DMS153 treated with DMSO at 0.1 percent for 48 hours (cell line): ENCODE measurements around the gene PAMR1.
"Not testable (repeated sequence)": the region's sequence is repeated elsewhere in the genome, so short reads cannot be mapped to it uniquely, and the experiment has no call there.

Experiments
- DNase-seq: peaks from one replicate; lab custom pipeline; 2025; ENCODE audit not compliant: unreplicated experiment; lab: John Stamatoyannopoulos, UW

Gene PAMR1

GRCh38 chr11:35525501-35526175 is at the start of gene PAMR1:
TSS of gene PAMR1 (minus strand) at chr11:35525616. CDS start at chr11:35525585, 31 bp downstream.
- peak; percentile 16 for DNase-seq

GRCh38 chr11:35571696-35572095 is 46.3 kb upstream of the PAMR1 start:
- DNase-seq: no peak

GRCh38 chr11:35567737-35568465 is 42.5 kb upstream of the PAMR1 start:
- DNase-seq: peak; percentile 18

- DNase-seq: no peak
Observed at GRCh38 chr11:35566885-35567284, 41.5 kb upstream of the PAMR1 start.

- DNase-seq: no peak
Observed at GRCh38 chr11:35566181-35566580, 40.8 kb upstream of the PAMR1 start.

- DNase-seq: no peak
Observed at GRCh38 chr11:35564245-35564595, 38.8 kb upstream of the PAMR1 start.

GRCh38 chr11:35563484-35564244 is 38.2 kb upstream of the PAMR1 start:
- DNase-seq: no peak

- no peak for DNase-seq
Observed at GRCh38 chr11:35559949-35560348, 34.5 kb upstream of the PAMR1 start.

- no peak for DNase-seq
Observed at GRCh38 chr11:35558513-35558912, 33.1 kb upstream of the PAMR1 start.

GRCh38 chr11:35555488-35555887 is 30.1 kb upstream of the PAMR1 start:
- no peak for DNase-seq

GRCh38 chr11:35554491-35555437 is 29.3 kb upstream of the PAMR1 start:
- DNase-seq: no peak

- DNase-seq: no peak
Observed at GRCh38 chr11:35553831-35554230, 28.4 kb upstream of the PAMR1 start.

GRCh38 chr11:35553021-35553420 is 27.6 kb upstream of the PAMR1 start:
- DNase-seq: no peak

- no peak for DNase-seq
Observed at GRCh38 chr11:35552616-35553015, 27.2 kb upstream of the PAMR1 start.

GRCh38 chr11:35550374-35551036 is 25.1 kb upstream of the PAMR1 start:
- no peak for DNase-seq

- no peak for DNase-seq
Observed at GRCh38 chr11:35549787-35550186, 24.4 kb upstream of the PAMR1 start.

GRCh38 chr11:35548925-35549561 is 23.6 kb upstream of the PAMR1 start:
- no peak for DNase-seq

GRCh38 chr11:35547995-35548394 is 22.6 kb upstream of the PAMR1 start:
- not testable (repeated sequence) for DNase-seq

GRCh38 chr11:35546317-35546716 is 20.9 kb upstream of the PAMR1 start:
- DNase-seq: no peak
